ENCODE results near the gene PNLIPRP2. TPM values are rescaled to one million over a fixed set of nuclear protein-coding genes. Genes with fewer than 3 reads are reported as not detected.

Gene PNLIPRP2
- total RNA-seq, 2 donors from 2014 or later: not detected

GRCh38 chr10:116687633-116688032 is 66.9 kb downstream of the PNLIPRP2 start:
- Mint-ChIP-seq H3K4me1 (ENCODE audit: low read depth in 2 of 2) (no peaks in the 10 kb centered on the region), H3K4me3 (no peak overlapping the region), H3K9me3 (no peaks in the 10 kb centered on the region), H3K36me3 (no peaks in the 10 kb centered on the region), H3K27ac (no peak overlapping the region), H3K27me3 (peaks cover 0 to 13% of the 10 kb centered on the region in 2 donors)
- ATAC-seq (no peak), DNase-seq (ENCODE audit: low spot score) (no peak)

GRCh38 chr10:116688241-116688711 is 67.5 kb downstream of the PNLIPRP2 start:
- no peaks in the 10 kb centered on the region for H3K36me3 Mint-ChIP-seq
- ATAC-seq (no peak), DNase-seq (ENCODE audit: low spot score) (no peak)
- no peak overlapping the region for H3K27ac Mint-ChIP-seq
- no peak overlapping the region for H3K4me3 Mint-ChIP-seq
- no peaks in the 10 kb centered on the region for H3K4me1 Mint-ChIP-seq (ENCODE audit: low read depth in 2 of 2)
- no peaks in the 10 kb centered on the region for H3K9me3 Mint-ChIP-seq
- peaks cover 0 to 13% of the 10 kb centered on the region in 2 donors for H3K27me3 Mint-ChIP-seq

- Mint-ChIP-seq H3K27ac (no peak overlapping the region), H3K36me3 (no peaks in the 10 kb centered on the region), H3K9me3 (no peaks in the 10 kb centered on the region), H3K4me1 (ENCODE audit: low read depth in 2 of 2) (no peaks in the 10 kb centered on the region), H3K27me3 (peaks cover 0 to 13% of the 10 kb centered on the region in 2 donors), H3K4me3 (no peak overlapping the region)
- DNase-seq (ENCODE audit: low spot score) (no peak), ATAC-seq (no peak)
Measured at GRCh38 chr10:116688741-116689495, 68.2 kb downstream of the PNLIPRP2 start.

- Mint-ChIP-seq H3K36me3 (no peaks in the 10 kb centered on the region), H3K9me3 (no peaks in the 10 kb centered on the region), H3K27ac (no peak overlapping the region), H3K4me3 (no peak overlapping the region), H3K4me1 (ENCODE audit: low read depth in 2 of 2) (no peaks in the 10 kb centered on the region), H3K27me3 (peaks cover 0 to 15% of the 10 kb centered on the region in 2 donors)
- ATAC-seq (no peak), DNase-seq (ENCODE audit: low spot score) (no peak)
Measured at GRCh38 chr10:116689744-116690143, 69.0 kb downstream of the PNLIPRP2 start.

GRCh38 chr10:116690356-116691322 is 69.9 kb downstream of the PNLIPRP2 start:
- H3K9me3 Mint-ChIP-seq: no peaks in the 10 kb centered on the region
- H3K36me3 Mint-ChIP-seq: no peaks in the 10 kb centered on the region
- ATAC-seq (no peak), DNase-seq (ENCODE audit: low spot score) (no peak)
- H3K4me1 Mint-ChIP-seq (ENCODE audit: low read depth in 2 of 2): no peaks in the 10 kb centered on the region
- peaks cover 0 to 15% of the 10 kb centered on the region in 2 donors for H3K27me3 Mint-ChIP-seq
- H3K4me3 Mint-ChIP-seq: no peak overlapping the region
- H3K27ac Mint-ChIP-seq: no peak overlapping the region

- H3K4me1 Mint-ChIP-seq (ENCODE audit: low read depth in 2 of 2): no peaks in the 10 kb centered on the region
- H3K4me3 Mint-ChIP-seq: no peak overlapping the region
- peaks cover 4 to 16% of the 10 kb centered on the region in 2 donors for H3K27me3 Mint-ChIP-seq
- no peak for ATAC-seq
- no peaks in the 10 kb centered on the region for H3K36me3 Mint-ChIP-seq
- no peak overlapping the region for H3K27ac Mint-ChIP-seq
- DNase-seq (ENCODE audit: low spot score): no peak
- H3K9me3 Mint-ChIP-seq: no peaks in the 10 kb centered on the region
Measured at GRCh38 chr10:116691635-116692034, 70.9 kb downstream of the PNLIPRP2 start.

- no peaks in the 10 kb centered on the region for H3K4me1 Mint-ChIP-seq (ENCODE audit: low read depth in 2 of 2)
- no peak for DNase-seq (ENCODE audit: low spot score)
- no peak overlapping the region for H3K4me3 Mint-ChIP-seq
- peaks cover 8 to 21% of the 10 kb centered on the region in 2 donors for H3K27me3 Mint-ChIP-seq
- no peak overlapping the region for H3K27ac Mint-ChIP-seq
- H3K36me3 Mint-ChIP-seq: no peaks in the 10 kb centered on the region
- no peak for ATAC-seq
- H3K9me3 Mint-ChIP-seq: no peaks in the 10 kb centered on the region
Measured at GRCh38 chr10:116692225-116692624, 71.5 kb downstream of the PNLIPRP2 start.

GRCh38 chr10:116694243-116694926 is 73.6 kb downstream of the PNLIPRP2 start:
- Mint-ChIP-seq H3K4me1 (ENCODE audit: low read depth in 2 of 2) (no peaks in the 10 kb centered on the region), H3K36me3 (no peaks in the 10 kb centered on the region), H3K27me3 (peaks cover 8 to 16% of the 10 kb centered on the region in 2 donors), H3K9me3 (no peaks in the 10 kb centered on the region), H3K4me3 (no peak overlapping the region), H3K27ac (no peak overlapping the region)
- DNase-seq (ENCODE audit: low spot score): no peak
- no peak for ATAC-seq

Other genes starting within 250 kb of the PNLIPRP2 start
- not detected for gene PNLIPRP3, start 193.1 kb upstream of the PNLIPRP2 start, total RNA-seq
- not detected for gene PNLIP, start 75.0 kb upstream of the PNLIPRP2 start, total RNA-seq
- gene PNLIPRP1, start 30.0 kb upstream of the PNLIPRP2 start, total RNA-seq: not detected
- under 1 TPM in 1 of 2 donors, not detected in 1; 0.08 TPM for gene HSPA12A, start 121.6 kb downstream of the PNLIPRP2 start, total RNA-seq
- not detected for gene ENO4, start 228.5 kb downstream of the PNLIPRP2 start, total RNA-seq